Tongue (tissue), 2 donors: ENCODE results near the gene ROR2. TPM values are rescaled to one million over a fixed set of nuclear protein-coding genes. Genes with fewer than 3 reads are reported as not detected.
"Not testable (repeated sequence)": the region's sequence is repeated elsewhere in the genome, so short reads cannot be mapped to it uniquely, and the experiment has no call there.

Source experiments
- DNase-seq: peaks from one replicate; pipeline ENCODE4 v3.0.0-alpha.2; 2015
- total RNA-seq: library from RNA; depleted of rRNA; stranded (reverse); fragments of >200 nt; gene quantifications from one replicate; pipeline ENCODE4 v1.2.3, GENCODE V29; 2014

Gene ROR2
- total RNA-seq, 1 donor from 2014 or later: 14.0 TPM

DNA sequence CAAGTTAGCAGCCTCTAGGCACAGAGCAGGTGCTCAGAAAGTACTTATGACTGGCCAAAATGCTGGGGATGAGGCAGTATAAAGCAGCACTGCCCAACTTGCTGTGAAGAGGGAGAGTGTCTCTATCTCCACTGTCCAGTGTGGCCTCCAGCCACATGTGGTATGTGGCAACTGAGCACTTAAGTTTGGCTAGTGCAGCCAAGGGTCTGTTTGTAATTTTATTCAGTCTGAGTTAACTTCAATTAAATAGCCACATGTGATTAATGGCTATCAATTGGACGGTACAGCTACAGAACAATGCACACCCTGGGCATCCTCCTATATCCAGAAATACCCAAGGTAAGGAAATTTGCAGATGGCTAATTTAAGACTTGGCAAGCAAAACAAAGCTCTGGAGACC, 26.9 kb downstream of the ROR2 start:
- no peak for DNase-seq

GRCh38 chr9:91921371-91921770, 28.7 kb downstream of the ROR2 start:
- DNase-seq: no peak

DNA sequence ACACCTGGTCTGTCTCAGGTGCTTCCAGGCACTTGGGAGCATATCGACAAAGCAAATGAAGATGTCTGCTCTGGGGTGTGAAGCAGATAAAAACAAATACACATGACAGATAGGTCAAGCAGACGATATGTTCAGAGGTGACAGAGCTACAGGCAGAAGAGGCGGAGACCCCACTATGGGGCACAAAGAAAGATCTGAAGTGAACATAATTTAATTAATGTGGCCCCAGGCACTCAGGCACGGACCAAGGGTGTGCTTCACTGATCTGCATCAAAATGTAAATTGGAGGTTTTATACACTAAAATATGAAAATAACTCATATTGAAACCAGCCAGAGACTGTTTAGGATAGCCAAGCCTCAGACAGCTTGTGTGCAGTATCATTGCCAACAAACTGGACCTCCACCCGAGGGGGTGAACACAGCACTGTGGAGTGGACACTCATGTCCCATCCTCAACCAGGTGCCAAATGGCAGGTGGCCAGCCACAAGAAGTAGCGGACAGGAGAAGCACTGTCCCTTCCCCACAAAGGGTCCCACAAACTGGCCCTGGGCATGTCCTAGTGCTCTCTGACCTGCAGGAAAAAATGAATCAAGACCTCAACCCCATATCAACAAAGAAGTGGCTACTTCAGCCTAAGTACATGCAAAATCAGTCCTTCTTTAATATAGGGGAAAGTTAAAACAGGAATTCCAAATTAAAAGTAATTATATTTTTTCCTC, 29.2 kb downstream of the ROR2 start:
- DNase-seq: no peak

- no peak for DNase-seq
These were observed 30.4 kb downstream of the ROR2 start for GRCh38 chr9:91919621-91920020.

DNA sequence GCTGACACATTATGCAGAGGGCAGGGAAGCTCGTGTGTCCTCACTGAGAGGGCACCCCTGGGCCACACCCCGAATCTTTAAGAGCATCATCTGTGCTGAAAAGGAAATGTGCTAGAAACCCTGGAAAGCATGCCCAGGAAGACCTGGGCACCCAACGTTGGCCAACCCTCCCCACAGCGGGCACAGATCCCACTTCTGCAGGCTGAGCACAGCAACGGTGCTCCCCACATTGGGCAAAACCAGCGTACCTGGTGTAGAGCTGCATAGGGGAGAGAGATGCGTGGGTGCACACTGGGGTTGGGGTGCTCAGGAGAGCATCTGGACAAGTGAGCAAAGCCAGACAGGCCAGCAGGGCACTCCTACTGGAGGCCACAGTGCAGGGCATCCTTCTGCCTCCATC, 32.6 kb downstream of the ROR2 start:
- DNase-seq: no peak

GRCh38 chr9:91915524-91916263, 34.3 kb downstream of the ROR2 start:
- no peak for DNase-seq

DNA sequence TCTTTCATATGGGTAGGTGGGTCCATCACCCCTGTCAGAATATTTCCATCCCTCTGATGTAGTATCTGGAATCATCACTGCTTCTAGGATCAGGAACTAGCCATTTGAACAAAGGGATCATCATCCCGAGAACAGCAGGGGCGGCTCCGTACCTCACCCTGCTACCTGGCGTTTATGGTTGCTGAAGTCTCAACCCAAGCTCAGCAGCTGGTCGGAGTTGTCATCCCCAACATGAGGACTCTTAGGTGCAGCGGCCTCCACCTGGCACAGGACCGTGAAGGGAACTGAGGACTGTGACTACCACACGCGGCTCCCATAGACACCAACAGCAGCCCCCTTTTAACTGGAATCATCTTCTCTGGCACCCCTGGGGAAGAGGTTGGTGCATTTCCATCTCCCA, 35.1 kb downstream of the ROR2 start:
- DNase-seq: no peak

- DNase-seq: no peak
These were observed 35.6 kb downstream of the ROR2 start for GRCh38 chr9:91914404-91914803.

DNA sequence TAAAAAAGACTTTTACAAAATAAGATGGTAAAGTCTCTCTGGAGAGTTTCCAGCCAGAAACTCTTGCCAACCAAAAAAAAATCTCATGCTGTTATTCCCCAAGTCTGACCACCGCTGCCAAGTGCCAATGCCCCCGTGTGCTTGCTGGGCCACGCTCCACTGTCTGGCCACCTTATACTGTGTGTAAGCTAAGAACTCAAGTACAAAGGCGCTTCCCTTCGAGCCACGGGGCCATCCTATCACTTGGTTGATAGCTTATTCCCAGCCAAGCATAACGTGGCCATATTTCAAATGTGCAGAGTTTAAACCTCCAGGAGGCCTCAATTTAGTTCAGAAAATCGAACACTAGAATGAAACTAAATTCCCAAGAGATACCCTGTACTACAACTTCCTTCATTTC, 36.0 kb downstream of the ROR2 start:
- DNase-seq: no peak

DNA sequence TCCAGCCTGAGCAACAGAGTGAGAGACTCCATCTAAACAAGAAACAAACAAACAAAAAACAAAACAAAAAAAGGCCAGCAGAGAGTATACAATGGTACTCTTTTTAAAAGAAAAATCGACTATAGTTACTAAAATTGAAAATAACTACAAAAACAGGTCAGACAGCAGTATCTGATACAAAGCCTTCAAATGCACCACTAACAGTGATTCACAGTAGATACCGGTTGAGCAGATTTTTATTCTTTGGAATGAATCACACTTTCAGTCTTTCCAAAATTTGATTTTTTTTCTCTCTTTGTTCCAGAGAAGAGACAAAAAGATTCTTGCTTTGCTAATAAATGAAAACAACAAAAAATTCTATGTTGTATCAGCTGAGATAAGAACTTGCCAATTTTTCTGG, 36.9 kb downstream of the ROR2 start:
- no peak for DNase-seq

- no peak for DNase-seq
These were observed 38.4 kb downstream of the ROR2 start for GRCh38 chr9:91911657-91912056.

- DNase-seq: not testable (repeated sequence)
These were observed 40.8 kb downstream of the ROR2 start for GRCh38 chr9:91909256-91909655.

- DNase-seq: peak; percentile 65
These were observed 41.3 kb downstream of the ROR2 start for GRCh38 chr9:91908746-91909145.

GRCh38 chr9:91908293-91908623, 41.8 kb downstream of the ROR2 start:
- no peak for DNase-seq

- no peak for DNase-seq
These were observed 42.3 kb downstream of the ROR2 start for GRCh38 chr9:91907484-91908292.

- no peak for DNase-seq
These were observed 44.0 kb downstream of the ROR2 start for GRCh38 chr9:91905991-91906469.

- DNase-seq: no peak
These were observed 44.8 kb downstream of the ROR2 start for GRCh38 chr9:91905237-91905650.

- DNase-seq: no peak
These were observed 45.3 kb downstream of the ROR2 start for GRCh38 chr9:91904588-91905236.

- DNase-seq: peak; percentile 26
These were observed 46.7 kb downstream of the ROR2 start for GRCh38 chr9:91903126-91903911.

DNA sequence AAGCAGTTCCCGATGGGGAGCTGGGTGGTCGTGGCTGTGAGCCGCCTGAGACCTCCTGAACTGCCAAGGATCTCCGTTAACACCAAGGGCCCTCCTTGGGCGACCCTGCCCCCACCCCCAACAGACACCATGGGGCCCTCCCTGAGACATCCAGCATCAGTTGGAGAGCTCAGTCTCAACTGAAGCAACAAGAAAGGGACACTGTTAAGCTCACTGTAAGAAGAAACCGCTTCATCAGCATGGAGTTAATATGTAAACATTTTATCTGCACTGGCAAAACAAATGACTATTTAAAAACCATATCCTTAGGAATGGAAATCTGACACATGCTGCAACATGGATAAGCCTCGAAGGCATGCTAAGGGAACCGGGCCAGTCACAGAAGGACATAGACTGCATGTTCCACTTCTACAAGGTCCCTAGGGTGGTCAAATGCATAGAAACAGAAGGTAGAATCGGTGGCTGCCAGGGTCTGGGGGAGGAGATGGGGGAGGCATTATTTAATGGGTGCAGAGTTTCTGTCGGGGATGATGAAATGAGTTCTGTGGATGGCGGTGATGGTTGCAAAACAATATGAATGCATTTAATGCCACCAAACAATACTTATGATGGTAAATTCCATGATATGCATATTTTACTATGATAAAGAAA, 47.4 kb downstream of the ROR2 start:
- DNase-seq: peak; percentile 49

DNA sequence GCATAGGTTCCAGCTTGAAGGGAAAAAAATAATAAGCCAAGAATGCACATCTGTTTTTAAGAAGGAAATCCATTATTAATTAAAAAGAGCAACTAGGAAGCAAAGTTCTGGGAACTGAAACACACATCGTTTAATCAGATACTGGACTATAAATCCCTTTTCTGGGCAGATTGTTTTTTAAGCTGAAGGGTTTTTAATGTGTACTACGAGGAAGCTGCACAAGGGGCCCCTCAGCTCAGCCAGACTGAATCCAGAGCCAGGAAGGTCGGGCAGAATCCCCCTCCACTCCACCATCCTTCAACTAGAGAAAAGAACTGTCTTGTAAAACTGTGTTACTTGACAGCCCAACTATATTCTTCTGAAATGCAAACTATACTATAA, 49.2 kb downstream of the ROR2 start:
- DNase-seq: peak; percentile 46
